MM.1S (cell line): ENCODE data around the gene TMEM256.

ENCODE experiments used
- DNase-seq: peaks from one replicate; pipeline ENCODE4 v3.0.0-alpha.2; 2015
- H2AFZ ChIP-seq: fragments of 300-600 bp; sonication (generic); 2 replicates; pipeline ENCODE4 v1.6.0; 2016; ENCODE audit warnings: antibody characterized with exemption, low read length
- H3F3A ChIP-seq: fragments of 300-600 bp; sonication (generic); 2 replicates; pipeline ENCODE4 v1.6.1; 2016; ENCODE audit warnings: mild to moderate bottlenecking, antibody characterized with exemption, low read length, moderate library complexity, mixed read lengths; ENCODE audit not compliant: insufficient read depth
- H3K27ac ChIP-seq: fragments of 300-600 bp; sonication (generic); 2 replicates; pipeline ENCODE4 v1.5.1; 2016; ENCODE audit warnings: mild to moderate bottlenecking, low read length
- H3K27me3 ChIP-seq: fragments of 300-600 bp; sonication (generic); replicated peaks from 2 replicates; pipeline ENCODE4 v1.6.0; 2016; ENCODE audit warnings: low read length; ENCODE audit not compliant: insufficient read depth
- H3K36me3 ChIP-seq: fragments of 300-600 bp; sonication (generic); replicated peaks from 2 replicates; pipeline ENCODE4 v1.6.1; 2016; ENCODE audit warnings: mild to moderate bottlenecking, low read length, mixed read lengths; ENCODE audit not compliant: insufficient read depth
- H3K4me1 ChIP-seq: fragments of 300-600 bp; sonication (generic); 2 replicates; pipeline ENCODE4 v1.6.1; 2016; ENCODE audit warnings: low read length, mixed read lengths
- H3K4me2 ChIP-seq: fragments of 300-600 bp; sonication (generic); 2 replicates; pipeline ENCODE4 v1.6.0; 2016; ENCODE audit warnings: low read depth, low read length
- H3K4me3 ChIP-seq: fragments of 300-600 bp; sonication (generic); 2 replicates; pipeline ENCODE4 v1.5.1; 2016; ENCODE audit warnings: low read length, mixed read lengths
- H3K79me2 ChIP-seq: fragments of 300-600 bp; sonication (generic); 2 replicates; pipeline ENCODE4 v1.6.1; 2016; ENCODE audit warnings: mixed run types, low read length, mixed read lengths
- H3K9ac ChIP-seq: fragments of 300-600 bp; sonication (generic); 2 replicates; pipeline ENCODE4 v1.6.1; 2016; ENCODE audit warnings: low read length, mixed read lengths
- H3K9me2 ChIP-seq: fragments of 300-600 bp; sonication (generic); replicated peaks from 2 replicates; pipeline ENCODE4 v1.6.1; 2016; ENCODE audit warnings: mild to moderate bottlenecking, low read length, mixed read lengths; ENCODE audit not compliant: insufficient read depth
- H3K9me3 ChIP-seq: fragments of 300-600 bp; sonication (generic); replicated peaks from 2 replicates; pipeline ENCODE4 v1.6.1; 2016; ENCODE audit warnings: mild to moderate bottlenecking, low read length, mixed read lengths; ENCODE audit not compliant: insufficient read depth
- H4K20me1 ChIP-seq: fragments of 300-600 bp; sonication (generic); 2 replicates; pipeline ENCODE4 v1.6.1; 2016; ENCODE audit warnings: mild to moderate bottlenecking, low read length, moderate library complexity, mixed read lengths; ENCODE audit not compliant: insufficient read depth
- CTCF ChIP-seq: fragments of 300-600 bp; sonication (generic); IDR thresholded peaks from 2 replicates; pipeline ENCODE4 v1.5.1; 2016; ENCODE audit warnings: antibody characterized with exemption, low read length, mixed read lengths
- EZH2 ChIP-seq: fragments of 300-600 bp; sonication (generic); optimal IDR thresholded peaks from 2 replicates; pipeline ENCODE3; 2017; ENCODE audit warnings: low read depth, mild to moderate bottlenecking, antibody characterized with exemption, low read length, mixed read lengths
- EZH2phosphoT487 ChIP-seq: fragments of 300-600 bp; sonication (generic); IDR thresholded peaks from 2 replicates; pipeline ENCODE4 v1.6.1; 2018; ENCODE audit warnings: antibody characterized with exemption, low read length

TMEM256 gene

GRCh38 chr17:7414837-7415236, 10.9 kb upstream of the TMEM256 start:
- no peak overlapping the region for H3K4me3 ChIP-seq
- H3K79me2 ChIP-seq, result no peaks in the 10 kb centered on the region
- no peak overlapping the region for H3K4me2 ChIP-seq
- H3K36me3 ChIP-seq, result no peaks in the 10 kb centered on the region
- no peak for TF ChIP-seq EZH2phosphoT487
- TF ChIP-seq EZH2, result no peak
- TF ChIP-seq CTCF, result no peak
- no peak overlapping the region for H3K27ac ChIP-seq
- no peaks in the 10 kb centered on the region for H3F3A ChIP-seq
- DNase-seq, result no peak
- no peaks in the 10 kb centered on the region for H3K4me1 ChIP-seq
- H3K9me3 ChIP-seq, result no peaks in the 10 kb centered on the region
- H3K27me3 ChIP-seq, result peaks cover 98% of the 10 kb centered on the region
- no peaks in the 10 kb centered on the region for H4K20me1 ChIP-seq
- H3K9ac ChIP-seq, result no peak overlapping the region
- no peaks in the 10 kb centered on the region for H3K9me2 ChIP-seq
- no peak overlapping the region for H2AFZ ChIP-seq

- Histone ChIP-seq H3K9me2 (no peaks in the 10 kb centered on the region), H3K4me2 (no peak overlapping the region), H3K9me3 (no peaks in the 10 kb centered on the region), H3K4me1 (no peaks in the 10 kb centered on the region), H3K27ac (no peak overlapping the region), H3K9ac (no peak overlapping the region), H3F3A (no peaks in the 10 kb centered on the region), H2AFZ (no peak overlapping the region), H3K36me3 (no peaks in the 10 kb centered on the region), H4K20me1 (no peaks in the 10 kb centered on the region), H3K4me3 (no peak overlapping the region), H3K27me3 (peaks cover 96% of the 10 kb centered on the region), H3K79me2 (no peaks in the 10 kb centered on the region)
- no peak for TF ChIP-seq EZH2
- no peak for TF ChIP-seq CTCF
- TF ChIP-seq EZH2phosphoT487, result no peak
- DNase-seq, result no peak
Observed at GRCh38 chr17:7413346-7413985, 9.6 kb upstream of the TMEM256 start.

- no peak overlapping the region for H3K4me2 ChIP-seq
- no peaks in the 10 kb centered on the region for H3K9me2 ChIP-seq
- H3K36me3 ChIP-seq, result no peaks in the 10 kb centered on the region
- no peaks in the 10 kb centered on the region for H4K20me1 ChIP-seq
- H2AFZ ChIP-seq, result no peak overlapping the region
- TF ChIP-seq EZH2phosphoT487 (no peak), CTCF (no peak), EZH2 (no peak)
- H3K9me3 ChIP-seq, result no peaks in the 10 kb centered on the region
- no peaks in the 10 kb centered on the region for H3F3A ChIP-seq
- H3K4me3 ChIP-seq, result no peak overlapping the region
- no peaks in the 10 kb centered on the region for H3K79me2 ChIP-seq
- H3K4me1 ChIP-seq, result no peaks in the 10 kb centered on the region
- DNase-seq, result no peak
- peaks cover 88% of the 10 kb centered on the region for H3K27me3 ChIP-seq
- no peak overlapping the region for H3K27ac ChIP-seq
- H3K9ac ChIP-seq, result no peak overlapping the region
Observed at GRCh38 chr17:7411427-7411750, 7.5 kb upstream of the TMEM256 start.
